Measurements from ENCODE around the gene ITIH1.

Gene ITIH1

DNA sequence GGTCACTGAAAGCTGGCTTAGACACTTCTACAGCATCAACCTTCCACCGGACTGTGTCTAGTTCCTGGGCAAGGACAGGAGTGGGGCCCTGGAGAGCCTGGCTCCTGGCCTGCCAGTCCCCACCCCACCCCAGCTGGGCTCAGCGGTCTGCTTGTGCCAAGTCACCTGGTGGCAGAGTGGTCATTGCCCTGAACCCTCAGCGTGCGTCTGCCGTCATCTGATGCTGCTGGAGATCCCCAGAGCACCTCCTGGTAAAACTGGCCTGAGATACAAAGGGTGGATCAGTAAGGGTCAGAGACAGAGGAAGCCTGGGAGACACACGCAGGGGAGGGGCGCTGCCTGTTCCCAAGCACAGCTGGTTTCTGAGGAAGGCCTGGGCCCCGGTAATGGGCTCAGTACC lies 36.4 kb downstream of the ITIH1 start:
- DNase-seq (ENCODE audit: low read depth in 2 of 2) = no peak

DNA sequence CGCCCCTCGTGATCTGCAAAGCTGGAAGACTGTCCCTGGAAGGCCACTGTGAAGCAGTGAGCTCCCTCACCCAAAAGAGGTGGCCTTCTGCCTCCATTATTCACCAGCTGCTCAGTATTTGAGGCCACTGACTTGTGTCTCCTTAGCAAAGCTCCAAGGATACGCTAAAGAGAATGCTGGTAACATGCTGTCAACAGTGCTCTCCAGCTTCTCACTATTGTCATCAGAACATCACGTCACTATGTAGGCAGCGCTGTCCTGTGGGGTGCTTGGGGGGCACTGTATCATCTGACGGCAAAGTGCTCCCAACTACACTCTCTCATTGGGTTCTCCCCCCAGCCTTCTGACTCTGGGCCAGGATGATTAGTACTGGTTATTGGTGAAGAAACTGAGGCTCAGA lies 38.8 kb downstream of the ITIH1 start:
- DNase-seq (ENCODE audit: low read depth in 2 of 2) = no peak

DNA sequence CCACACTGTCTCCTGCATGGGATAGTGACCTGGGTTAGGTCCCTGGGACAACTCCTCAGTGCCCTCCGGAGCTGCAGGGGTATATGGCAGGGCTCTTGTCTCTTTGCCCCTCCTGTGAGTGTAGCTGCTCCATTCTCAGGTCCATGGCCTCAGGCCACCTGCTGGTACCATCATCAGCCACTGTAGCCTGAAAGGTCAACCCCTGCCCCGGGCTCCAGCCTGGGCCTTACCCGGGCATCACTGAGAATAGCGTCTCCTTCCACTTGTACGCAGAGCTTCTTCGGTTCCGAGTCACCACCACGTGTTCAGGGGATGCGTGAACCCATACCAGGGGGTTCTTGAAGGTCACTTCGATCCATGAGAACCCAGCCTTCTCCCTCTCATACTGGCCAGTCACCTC lies 39.3 kb downstream of the ITIH1 start:
- no peak for DNase-seq (ENCODE audit: low read depth in 2 of 2)

DNA sequence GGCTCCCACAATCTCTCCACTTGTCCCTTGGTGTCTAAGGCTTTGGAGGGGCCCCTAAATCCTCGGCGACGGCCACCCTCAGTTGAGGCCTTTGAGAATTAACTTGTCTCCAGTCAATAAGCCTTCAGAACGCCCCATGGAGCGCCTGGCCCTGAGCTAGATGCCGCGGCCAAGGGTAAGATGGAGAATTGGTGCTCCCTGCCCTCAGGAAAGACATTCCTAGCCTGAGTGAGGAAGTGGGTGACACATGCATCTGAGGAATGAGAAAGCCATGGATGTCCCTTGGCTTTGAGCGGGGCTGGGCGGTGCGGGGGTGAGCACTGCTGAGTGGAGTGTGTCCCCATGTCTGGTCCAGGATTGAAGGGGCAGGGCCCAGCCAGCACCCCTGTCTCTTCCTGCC lies 39.8 kb downstream of the ITIH1 start:
- DNase-seq (ENCODE audit: low read depth in 2 of 2) = no peak

DNA sequence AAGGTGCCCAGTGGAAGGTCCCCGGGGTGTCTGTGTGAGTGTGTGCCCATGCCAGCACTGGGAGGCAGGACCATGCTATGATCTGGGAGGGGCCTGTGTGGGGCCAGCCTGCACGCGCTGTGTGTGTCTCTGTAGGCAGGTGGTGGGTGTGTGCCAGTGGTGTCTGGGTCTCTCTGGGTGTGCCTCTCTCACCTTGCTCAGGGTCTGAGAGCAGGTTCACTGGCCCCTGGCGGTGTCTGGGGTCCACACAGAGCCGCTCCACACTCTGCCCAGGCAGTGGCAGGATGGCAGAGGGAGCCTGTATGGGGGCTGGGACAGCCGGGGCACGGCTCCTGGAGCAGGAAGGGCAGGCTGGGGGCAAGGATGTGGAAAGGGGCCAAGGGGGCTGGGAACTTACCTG lies 40.5 kb downstream of the ITIH1 start:
- no peak for DNase-seq (ENCODE audit: low read depth in 2 of 2)

DNA sequence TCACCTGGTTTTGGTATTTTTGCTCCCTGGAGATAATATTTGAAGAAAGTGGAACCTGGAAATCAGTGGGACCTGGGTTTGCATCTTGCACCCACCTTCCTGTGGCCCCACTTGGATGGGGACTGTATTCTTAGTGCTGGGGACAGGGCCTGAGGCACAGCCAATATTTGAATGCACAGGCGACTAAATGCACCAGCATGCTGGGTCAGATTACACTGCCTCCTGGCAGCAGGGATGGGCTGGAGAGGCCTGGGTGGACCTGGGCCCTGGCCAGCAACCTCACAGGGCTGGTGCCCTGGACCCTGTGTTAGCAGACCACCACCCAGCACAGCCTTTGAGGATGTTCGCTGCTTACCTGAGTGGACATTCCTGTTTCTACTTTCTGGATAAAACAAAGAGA lies 42.5 kb downstream of the ITIH1 start:
- no peak for DNase-seq (ENCODE audit: low read depth in 2 of 2)

DNA sequence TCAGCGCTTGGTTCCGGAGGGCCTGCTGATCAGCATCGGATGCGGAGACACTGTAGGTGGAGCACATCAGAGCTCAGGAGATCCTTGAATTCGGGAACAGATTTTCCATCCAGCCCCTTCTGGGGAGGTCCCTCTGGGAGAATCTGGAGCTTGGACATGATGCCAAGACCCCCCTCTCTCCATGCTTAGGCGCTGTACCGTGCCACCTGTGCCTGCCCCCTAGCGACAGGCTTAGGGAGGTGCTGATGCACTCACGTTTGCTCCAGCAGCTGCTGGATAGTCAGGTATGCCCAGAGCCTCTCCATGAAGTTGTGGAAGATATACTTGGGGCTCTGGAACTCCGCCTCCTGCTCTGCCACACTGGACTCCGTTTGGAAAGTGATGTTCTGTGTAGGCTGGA lies 43.3 kb downstream of the ITIH1 start:
- DNase-seq (ENCODE audit: low read depth in 2 of 2) = no peak

DNA sequence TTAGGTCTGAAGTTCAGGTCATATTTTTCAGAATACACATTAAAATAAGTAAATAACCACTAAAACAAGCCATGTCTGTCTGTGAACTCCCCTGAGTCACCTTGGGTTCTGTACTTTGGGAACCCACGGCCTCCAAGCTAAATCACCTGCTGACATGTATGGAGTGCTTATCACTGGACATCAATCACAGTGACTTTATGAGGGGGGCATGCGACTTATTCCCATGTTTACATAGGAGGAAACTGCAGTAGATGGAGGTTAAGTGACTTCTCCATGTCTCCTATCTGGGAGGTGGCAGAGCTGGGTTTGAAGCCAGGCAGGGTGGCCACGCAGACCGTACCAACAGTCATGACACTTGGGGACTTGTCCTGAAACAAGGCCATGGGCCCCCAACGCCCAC lies 45.0 kb downstream of the ITIH1 start:
- DNase-seq (ENCODE audit: low read depth in 2 of 2) = no peak

DNA sequence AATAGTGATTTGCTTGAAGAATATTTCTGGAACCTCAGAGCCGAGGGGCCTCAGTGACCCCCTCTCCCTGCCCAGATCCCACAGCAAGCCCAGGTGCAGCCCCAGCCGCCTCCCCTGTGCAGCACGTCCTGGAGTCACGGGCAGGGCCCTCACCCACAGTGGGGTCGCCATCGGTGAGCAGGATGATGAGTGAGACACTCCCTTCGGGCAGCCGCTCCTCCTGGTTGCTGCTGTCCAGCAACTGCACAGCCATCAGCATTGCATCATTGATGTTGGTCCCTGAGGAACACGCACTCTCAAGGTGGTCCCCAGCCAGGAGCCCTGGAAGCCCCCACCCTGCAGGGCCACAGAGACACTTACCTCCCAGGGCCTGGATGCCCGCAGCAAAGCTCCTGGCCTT lies 46.6 kb downstream of the ITIH1 start:
- DNase-seq (ENCODE audit: low read depth in 2 of 2) = no peak

DNA sequence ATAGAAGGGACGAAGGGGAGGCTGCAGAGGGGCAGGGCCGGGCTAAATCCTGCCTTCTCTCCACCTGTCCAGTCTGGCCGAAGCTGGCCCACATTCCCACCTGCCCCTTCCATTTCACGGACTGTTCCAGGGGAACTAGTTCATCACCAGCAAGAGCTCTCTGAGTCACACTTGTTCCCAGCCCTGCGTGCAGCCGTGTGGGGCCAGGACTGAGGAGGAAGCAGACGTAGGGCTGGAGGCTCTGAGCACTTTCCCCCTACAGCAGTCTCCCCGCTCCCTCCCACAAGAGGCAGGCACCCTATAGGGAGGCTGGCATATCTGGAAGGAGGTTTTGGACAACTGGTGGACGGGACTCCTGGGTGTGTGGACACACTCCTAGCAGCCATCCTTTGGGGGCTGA lies 50.0 kb downstream of the ITIH1 start:
- no peak for DNase-seq (ENCODE audit: low read depth in 2 of 2)

DNA sequence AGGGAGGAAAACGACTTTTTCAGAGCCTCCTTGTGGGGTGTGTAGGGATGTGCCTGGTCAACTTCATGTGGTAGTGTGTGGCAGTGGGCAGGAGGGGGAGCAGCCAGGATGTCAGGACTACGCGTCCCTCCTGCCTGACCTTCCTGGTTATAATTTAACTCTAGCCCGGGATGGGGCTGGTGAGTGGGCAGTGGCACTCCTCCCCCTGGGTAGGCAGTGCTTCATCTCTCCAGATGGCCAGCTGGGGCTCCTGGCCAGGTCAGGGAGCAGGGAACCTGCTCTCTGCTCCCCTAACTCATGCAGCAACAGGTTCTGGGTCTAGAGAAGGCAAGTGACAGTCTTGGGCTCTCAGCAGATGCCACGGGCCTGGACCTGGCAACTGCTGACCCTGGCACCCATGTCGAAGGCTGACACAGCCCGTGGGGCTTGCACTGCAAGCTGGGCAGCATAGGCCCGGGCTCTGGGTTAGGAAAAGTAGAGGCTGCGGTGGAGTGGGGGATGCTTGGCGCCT lies 50.5 kb downstream of the ITIH1 start:
- no peak for DNase-seq (ENCODE audit: low read depth in 2 of 2)

DNA sequence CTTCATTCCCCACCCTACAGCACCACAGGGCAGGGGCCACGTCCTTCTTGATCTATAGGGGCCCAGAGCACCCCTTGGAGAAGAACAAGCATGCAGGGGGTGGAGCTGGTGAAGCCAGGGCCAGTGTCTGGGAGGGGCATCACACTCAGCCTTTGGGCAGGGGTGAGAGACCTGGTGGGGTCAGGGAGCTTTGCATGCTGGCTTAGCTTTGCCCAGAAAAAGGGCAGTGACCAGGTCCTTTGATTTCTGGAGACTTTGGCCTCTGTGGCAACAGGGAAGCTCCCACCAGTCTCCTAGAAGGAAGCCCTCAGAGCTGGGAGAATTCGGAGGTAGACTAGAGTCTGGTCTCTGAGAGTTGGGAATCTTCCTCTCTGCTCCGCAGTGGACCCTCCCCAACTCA lies 52.1 kb downstream of the ITIH1 start:
- DNase-seq (ENCODE audit: low read depth in 2 of 2) = no peak

DNA sequence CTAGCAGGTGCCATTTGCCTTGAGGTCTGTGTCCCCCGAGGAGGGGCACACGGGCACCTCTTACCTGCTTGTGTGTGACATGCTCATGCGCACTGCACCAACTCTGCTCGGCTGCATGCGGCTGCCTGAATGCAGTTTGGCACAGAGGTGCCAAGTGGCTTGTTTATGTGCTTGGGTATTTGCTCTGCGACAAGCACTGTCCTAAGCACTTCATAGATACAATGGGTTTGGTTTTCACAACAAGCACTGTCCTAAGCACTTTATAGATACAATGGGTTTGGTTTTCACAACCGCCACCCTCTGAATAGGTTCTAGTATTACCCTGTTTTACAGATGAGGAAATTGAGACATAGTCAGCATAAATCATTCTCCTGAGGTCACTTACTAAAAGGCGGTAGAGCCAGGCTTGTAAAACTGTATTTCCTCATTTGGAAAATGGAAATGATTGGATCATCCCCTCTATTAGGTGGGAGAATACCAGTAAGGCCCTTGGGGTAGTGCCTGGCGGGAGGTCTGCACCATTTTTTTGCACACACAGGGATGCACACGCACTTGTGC lies 52.6 kb downstream of the ITIH1 start:
- DNase-seq (ENCODE audit: low read depth in 2 of 2) = no peak

DNA sequence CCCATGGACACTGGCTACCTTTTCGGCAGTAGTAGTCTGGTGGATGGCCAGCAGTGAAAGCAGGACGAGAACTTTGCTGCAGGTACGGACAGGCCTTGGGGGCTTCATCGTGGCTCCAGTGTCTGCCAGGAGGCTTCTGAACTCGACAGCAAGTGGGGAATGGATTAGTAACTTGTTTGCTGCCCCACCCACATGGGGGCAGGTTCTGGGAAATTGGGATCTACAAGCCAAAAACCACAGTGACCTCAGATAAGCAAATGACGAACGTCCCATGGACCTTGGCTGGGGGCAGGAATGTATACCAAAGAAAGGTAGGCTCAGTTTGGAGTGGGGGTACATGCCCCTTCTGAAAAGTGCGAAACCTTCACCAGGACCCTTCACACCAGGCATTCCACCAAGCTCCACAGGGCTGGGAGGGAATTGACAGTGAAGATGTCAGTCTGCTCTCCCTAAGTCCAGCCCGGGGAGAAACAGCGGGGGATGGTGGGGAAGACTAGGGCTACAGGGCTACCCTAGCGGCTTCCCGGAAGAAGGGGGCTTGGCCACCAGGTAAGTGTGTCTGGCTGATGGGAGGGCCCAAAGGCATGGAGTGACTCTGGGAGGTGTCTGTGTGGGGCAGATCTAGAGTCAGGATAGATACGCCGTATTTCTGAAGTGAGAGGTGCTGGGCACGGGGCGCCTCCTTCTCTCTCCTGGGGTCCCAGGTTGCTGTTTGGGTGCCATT lies 53.3 kb downstream of the ITIH1 start, which contains the start of gene ITIH4:
TSS of gene ITIH4 (minus strand) at position 138 of the 724 bp plus-strand sequence. CDS start at position 108, 30 bp downstream.
- DNase-seq (ENCODE audit: low read depth in 2 of 2) = no peak

DNA sequence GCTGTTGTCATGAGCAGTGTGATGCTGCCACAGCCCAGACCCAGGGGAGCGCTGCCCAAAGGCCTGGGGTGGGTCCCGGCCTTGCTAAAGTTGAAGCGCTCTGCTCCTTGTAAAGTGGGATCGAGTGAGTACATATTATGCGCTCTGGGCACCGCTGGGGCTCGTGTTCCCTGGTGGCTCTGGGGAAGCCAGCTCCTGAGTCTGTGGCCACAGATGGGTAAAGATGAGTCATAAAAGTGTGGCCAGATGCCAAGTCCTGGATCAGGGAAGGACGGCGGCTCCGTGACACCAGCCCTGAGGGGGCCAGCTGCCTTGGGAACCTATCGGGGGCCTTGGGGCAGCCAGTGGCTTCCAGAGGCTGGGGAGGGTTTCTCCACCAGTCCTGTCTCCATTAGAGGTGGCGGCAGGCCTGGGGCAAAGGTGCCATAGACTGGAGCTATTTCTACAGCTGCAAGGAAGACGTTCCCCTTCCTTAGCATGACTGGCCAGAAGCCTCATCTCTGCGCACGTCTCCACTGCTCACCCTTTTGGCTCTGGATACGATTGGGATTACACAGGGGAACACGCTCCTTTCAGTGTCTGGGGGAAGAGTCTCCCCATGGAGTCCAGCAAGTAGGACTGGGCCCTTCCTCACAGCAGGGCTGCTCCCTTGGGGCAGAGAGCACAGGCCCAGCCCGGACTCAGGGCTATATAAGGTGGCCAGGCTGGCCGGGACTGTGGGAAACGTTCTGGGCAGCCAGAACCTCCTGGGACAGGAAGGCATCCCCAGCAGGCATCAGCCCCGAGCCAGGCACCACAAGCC lies 54.3 kb downstream of the ITIH1 start:
- no peak for DNase-seq (ENCODE audit: low read depth in 2 of 2)

DNA sequence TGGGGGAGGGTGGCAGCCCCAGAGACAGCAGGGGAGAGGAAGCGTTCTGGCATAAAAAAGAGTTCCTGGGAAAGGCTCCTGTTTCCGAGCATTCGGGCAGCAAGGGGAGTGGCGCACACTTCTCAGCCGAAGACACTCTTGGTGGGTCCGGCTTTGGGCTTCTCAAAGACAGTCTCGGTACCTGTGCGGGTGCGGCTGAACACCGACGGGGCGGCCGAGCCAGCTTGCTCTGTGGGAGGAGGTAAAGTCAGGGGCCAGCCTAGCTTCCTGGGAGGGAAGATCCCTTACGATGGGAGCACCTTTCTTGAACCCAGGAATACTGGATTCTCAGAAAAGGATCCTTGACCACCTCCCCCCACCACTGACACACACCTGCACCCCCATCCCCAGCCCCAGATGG lies 55.8 kb downstream of the ITIH1 start:
- DNase-seq (ENCODE audit: low read depth in 2 of 2) = no peak

DNA sequence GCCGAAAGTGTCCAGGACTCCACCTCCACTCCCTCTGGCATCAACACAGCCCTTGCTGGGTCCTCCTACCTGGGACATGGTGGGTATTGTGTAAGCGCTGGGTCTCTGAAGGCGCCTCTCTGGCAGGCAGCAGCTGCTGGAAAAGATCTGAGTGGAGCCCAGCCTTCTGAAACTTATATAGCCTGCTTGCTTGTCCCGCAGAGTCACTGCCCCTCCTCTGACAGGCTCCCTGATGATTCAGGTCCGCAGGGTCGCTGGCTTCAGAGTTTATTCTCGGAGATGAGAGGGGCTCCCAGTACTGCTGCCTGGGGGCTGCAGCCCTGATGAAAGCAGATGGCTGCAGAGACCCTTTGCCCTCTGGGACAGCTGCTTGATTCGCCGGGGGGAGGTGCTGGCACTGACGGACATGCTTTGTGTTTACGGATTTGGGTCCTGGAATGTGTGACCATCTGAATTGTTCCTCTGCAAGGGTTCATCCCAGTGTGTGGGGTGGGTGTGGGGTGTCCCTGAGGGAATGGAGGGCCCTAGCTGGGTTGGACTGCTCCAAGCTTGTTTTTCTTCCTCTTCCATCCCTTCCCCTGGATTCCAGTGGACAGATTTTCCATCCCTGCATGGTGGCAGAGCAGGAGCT lies 57.6 kb downstream of the ITIH1 start, which contains the start of gene MUSTN1:
TSS of gene MUSTN1 (minus strand) at position 149 of the 631 bp plus-strand sequence. CDS start at position 78, 71 bp downstream.
- no peak for DNase-seq (ENCODE audit: low read depth in 2 of 2)

DNA sequence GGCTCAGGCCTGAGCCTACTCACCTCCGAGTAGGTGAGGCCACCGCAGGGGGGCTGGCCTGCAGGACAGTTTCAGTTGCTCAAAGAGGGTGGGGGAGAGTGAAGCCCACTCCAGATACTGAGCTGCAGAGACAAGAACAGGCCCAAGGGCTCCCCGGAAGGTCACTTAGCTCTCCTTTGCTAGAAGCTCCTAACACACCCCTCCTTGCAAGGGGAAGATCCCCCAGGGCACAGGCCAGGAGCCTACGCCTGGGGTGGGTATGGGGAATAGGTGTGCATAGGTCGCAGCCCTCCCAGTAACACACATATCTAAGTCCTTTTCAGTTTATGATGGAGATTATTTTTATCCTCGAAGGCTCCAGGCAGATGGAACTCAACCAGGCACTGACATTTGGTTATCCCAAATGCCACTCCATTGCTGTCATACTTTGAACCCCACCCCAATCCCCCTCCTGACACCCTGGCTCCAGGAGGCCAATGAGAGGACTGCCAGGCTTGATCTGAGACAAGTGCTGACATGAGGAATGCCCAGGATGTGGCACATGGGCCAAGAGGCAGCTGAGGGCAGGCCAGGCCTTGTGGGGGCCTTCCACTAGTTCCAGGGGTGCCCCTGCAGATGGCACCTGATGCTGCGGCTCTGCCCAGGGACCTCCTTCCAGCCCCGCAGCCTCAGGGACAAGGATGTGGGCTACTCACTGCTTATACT lies 58.5 kb downstream of the ITIH1 start:
- DNase-seq (ENCODE audit: low read depth in 2 of 2) = no peak

DNA sequence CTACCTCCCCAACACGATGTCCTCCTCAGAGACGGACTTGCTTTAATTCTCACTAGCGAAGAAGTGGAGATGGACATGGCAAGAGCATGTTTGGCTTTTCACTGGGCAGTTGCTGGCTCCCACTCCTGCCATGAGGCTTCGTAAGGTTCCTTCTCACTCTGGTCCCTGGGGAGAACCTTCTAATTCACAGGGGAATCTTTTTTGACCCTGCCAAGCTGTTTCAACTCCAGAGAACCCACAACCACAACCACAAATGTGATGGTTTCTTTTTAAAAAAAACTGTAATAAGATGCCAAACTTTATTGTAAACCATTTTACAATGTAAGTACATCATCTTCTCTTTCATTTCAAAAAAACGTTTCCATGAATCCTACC lies 59.1 kb downstream of the ITIH1 start:
- DNase-seq (ENCODE audit: low read depth in 2 of 2) = no peak

DNA sequence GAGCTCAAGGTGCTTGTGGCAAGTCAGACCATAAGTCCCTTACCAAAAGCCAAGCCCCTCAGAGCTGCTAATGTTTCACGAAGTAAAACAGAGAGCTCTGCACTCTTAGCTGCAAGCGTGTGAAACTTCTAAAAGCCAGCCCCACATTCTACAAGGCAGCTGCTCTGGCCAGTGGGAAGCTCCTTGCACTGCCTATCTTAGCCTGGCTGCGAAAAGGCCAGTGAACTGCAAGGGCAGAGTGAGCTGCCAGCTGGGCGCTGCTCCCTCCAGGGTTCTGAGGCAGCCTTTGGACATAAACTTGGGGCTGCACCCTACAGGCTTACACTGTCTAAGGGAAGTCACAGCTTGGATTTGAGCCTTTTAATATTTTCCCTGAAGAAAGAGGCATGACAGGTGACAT lies 59.6 kb downstream of the ITIH1 start:
- DNase-seq (ENCODE audit: low read depth in 2 of 2) = no peak

DNA sequence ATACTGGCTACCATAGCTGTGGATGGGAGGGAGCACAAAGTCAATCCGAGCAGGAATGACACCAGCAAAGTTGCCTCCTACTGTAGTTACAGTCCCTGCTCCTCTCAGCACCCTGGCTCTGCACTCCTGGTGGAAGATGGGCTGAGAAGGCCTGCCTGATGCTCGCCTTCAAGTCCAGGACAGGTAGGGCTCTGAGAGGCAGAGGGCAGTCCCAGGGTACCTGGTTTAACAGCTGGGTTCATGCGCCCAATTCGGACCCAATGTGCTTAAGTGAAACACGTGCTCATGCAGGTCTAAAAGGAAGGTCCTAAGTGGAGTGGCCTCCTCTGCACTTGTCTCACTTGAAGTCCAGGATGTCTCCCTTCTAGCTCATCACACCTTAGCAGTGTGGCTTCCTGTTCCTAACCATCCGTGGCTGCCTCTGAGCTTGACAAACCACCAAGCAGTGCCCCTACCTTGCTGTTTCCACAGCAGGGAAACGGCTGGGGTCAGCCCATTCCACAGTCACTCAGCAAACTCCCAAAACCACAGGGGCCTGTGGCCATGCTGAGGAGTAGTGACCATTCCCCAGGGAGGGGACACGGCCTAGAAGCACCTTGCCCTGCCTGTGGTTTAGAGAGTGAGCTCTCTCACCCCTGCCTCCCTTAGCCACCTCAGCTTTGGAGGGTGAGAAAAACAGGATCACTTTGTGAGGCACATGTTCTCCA lies 61.3 kb downstream of the ITIH1 start:
- DNase-seq (ENCODE audit: low read depth in 2 of 2) = no peak

All from stimulated activated CD8-positive, alpha-beta memory T cell treated with anti-CD3 and anti-CD28 coated beads, Interleukin-7, amount 100 ng/mL, for 1 hour (primary cell).